Stimulated activated CD4-positive, alpha-beta T cell treated with anti-CD3 and anti-CD28 coated beads, Interleukin-1b, Interleukin-23, amount 100 ng/mL, for 4 hours (primary cell): Measurements from ENCODE around the gene FNIP2.

Experiments used
- DNase-seq, 2 donors: peaks; one replicate each; pipeline ENCODE4 v3.0.0-alpha.2; 2020; ENCODE audit warnings: low read depth in 2 of 2

FNIP2 gene

GRCh38 chr4:158762553-158762952 is 6.3 kb upstream of the FNIP2 start:
- no peak for DNase-seq

DNA sequence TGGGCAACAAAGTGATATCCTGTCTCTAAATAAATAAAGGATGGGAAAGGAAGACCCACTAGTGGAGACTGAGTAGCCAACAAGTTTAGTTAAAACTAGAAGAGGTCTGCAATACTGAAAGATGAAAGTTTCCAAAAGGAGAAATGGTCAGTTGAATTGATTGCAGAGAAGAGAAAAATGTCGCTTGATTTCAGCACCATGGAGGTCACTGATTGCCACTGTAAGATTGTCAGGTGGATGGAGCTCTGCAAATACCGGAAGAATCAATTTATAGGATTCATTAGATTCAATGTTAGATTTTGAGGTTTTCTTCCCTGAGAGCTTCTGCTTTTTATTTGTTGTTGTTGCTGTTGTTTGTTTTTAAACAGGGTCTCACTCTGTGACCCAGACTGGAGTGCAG is 5.4 kb upstream of the FNIP2 start:
- DNase-seq = no peak

GRCh38 chr4:158766434-158767044 is 2.3 kb upstream of the FNIP2 start:
- DNase-seq = no peak

DNA sequence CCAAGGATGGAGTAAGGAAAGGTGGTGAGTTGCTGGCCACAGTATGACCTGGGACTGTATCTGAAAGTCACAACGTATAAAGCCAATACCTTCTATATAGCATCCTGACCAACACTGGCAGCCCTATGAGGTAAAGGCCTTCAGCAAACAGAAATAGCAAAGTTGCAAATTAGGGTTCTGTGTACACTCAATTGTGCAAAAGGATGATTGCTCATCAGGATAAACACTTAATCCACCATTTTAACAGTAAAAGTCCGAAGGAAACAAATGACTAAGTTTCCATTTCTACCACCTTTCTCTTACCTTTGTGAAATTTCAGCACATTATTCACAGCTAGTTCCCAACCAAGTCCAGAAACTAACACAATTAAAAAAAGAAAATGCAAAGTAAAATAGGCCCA is 1.4 kb upstream of the FNIP2 start:
- DNase-seq = no peak

DNA sequence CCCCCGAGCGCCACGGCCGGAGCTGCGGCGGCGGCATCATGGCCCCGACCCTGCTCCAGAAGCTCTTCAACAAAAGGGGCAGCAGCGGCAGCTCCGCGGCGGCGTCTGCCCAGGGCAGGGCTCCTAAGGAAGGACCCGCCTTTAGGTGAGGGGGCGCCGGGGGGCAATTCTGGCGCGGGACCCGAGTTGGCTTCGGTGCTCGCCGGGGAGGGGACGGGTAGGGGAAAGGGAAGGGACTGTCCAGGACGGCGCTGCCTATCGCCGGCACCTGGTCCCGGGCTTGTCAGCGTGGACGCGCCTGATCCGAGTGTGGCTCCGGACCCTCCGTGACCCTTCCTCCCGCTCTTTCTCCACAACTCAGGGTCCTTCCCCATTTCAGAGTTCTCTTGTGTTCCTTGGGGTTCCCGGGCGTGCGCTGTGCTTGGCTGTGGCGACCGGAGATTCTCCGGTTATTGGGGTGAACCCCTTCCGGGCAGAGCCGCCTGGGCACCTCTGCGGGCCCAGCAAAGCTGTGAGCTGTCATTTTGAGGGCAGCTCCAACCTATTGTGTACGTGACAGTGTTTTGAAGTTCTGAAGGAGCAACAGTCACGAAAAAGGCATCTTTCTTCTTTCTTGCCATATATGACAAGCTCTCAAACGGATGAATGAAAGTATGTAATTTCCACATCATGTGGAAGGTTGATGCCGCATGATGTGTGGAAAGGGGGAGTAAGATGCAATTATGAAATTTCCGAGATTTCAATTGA is 522 bp downstream of the FNIP2 start:
- peak; percentile 9 to 27 for DNase-seq

DNA sequence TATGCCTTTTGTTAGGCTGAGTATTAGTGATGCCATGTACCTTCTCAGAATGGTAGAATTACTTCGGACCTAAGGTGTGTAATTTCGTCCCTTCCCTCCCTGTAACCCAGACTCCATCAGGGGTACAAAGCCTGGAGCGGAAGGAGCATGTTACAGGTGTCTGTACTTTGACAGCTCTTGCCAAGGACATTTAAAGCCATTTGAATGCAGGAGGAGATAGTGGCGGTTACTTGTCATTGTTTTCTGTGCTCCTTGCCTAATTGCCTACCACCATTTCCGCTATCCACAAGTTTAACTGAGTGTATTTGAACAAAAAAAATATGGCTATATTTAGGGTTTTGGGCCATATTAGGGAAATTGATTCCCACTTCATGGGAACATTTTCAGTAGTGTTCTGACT is 1.8 kb downstream of the FNIP2 start:
- DNase-seq = no peak

- DNase-seq = no peak
These were observed 3.0 kb downstream of the FNIP2 start for GRCh38 chr4:158771776-158772175.

GRCh38 chr4:158775091-158775651 is 6.3 kb downstream of the FNIP2 start:
- no peak for DNase-seq

DNA sequence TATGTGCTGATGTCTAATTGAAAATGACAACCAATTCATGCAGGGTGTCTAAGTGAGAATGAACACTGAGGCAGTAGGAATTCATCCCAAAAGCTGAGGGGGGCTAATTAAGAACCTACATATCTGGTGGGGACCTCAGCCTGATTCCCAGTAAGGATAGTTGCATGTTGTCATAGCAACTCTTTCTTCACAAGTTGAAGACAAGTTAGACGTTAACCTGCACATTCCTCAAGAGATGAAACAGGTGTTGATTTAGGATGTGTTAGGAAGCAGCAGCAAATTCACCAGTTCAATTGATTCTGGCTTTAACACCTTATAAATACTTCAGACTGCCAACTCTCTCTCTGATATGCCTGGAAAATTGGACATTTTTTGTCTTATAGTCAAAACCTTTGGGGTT is 7.3 kb downstream of the FNIP2 start:
- DNase-seq = no peak

- no peak for DNase-seq
These were observed 8.8 kb downstream of the FNIP2 start for GRCh38 chr4:158777423-158778155.

GRCh38 chr4:158778156-158778711 is 9.4 kb downstream of the FNIP2 start:
- DNase-seq = no peak

GRCh38 chr4:158778712-158779111 is 9.9 kb downstream of the FNIP2 start:
- DNase-seq = no peak

- DNase-seq = no peak
These were observed 13.1 kb downstream of the FNIP2 start for GRCh38 chr4:158781963-158782362.

- DNase-seq = no peak
These were observed 13.9 kb downstream of the FNIP2 start for GRCh38 chr4:158782551-158783360.

- DNase-seq = no peak
These were observed 15.0 kb downstream of the FNIP2 start for GRCh38 chr4:158783785-158784184.

GRCh38 chr4:158785718-158786117 is 16.9 kb downstream of the FNIP2 start:
- no peak for DNase-seq

DNA sequence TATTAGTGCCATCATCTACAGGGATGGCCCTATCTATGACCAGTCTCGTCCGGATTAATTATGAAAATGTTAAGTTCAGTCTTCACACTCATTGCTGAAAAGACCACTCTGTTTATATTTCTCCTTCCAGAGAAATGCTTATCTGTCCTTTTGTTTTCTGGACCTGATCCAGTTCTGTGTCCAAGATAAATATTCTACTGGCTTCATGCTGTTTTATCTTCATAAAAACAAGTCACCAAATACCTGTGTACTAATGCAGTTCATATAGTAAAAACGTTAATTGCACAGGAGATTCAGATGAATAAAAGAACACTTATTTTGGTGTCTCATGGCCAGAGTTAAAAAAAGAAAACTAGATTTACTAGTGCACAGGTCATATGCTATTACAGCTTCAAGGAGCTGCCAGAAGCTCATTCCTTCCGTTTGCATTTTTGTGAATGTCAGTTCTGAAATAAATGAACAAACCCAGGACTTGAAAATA is 17.3 kb downstream of the FNIP2 start:
- no peak for DNase-seq

- DNase-seq = no peak
These were observed 18.1 kb downstream of the FNIP2 start for GRCh38 chr4:158786955-158787354.

DNA sequence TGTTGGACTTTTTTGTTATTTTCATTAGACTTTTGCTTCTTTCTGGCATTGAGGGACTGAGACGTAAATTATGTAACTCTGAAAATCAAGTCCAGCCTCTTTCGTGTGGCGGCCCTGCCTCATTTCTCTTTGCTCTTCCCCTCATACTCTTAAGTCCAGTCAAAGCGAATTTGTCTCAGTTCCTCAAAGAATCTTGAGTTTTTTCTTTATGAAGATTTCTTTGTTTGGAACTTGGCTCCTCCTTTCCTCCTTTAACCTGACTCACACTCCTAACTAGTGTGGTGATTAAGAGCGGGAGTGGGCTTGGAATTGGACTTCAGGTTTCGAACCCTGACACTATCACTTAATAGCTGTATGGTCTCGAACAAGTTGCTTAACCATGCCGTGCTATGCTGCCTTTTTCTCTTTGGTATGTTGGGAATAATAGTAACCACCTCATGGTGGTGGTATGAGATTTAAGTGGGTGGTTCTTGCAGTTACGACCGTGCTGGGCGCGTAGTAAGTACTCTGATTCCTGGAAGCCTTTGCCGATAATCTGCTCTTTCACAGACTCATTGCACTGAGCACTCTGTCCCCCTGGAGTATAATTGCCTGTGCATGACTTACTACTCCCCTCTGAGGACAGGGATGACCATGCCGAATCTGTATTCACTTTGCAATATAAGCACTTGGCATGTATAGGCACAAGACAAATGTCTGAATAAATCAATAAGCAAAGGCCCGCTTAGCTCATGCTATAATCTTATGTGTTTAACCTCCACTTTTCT is 19.1 kb downstream of the FNIP2 start:
- no peak for DNase-seq

DNA sequence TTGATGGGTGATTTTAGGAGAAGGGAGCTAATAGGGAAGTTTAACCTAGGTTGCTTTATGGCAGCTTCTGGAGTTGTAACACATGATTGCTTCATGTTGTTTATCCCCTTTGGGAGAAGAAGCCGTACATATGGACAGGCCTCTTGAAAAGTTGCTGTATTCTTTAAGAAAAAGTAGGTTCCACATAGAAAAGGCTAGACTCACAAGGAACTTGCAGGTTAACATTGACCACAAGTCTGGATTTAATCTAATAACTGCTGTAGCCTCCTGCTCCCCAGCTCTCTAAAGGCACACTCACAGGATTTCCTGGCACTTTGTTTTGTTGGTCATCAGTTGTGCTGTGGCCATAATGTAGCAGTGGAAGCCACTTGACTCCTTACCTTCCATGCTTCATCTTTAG is 19.7 kb downstream of the FNIP2 start:
- no peak for DNase-seq

GRCh38 chr4:158789853-158790252 is 21.0 kb downstream of the FNIP2 start:
- no peak for DNase-seq
